ENCODE results near the gene PIEZO1.
"Not testable (repeated sequence)": the region's sequence is repeated elsewhere in the genome, so short reads cannot be mapped to it uniquely, and the experiment has no call there.

PIEZO1 gene

DNA sequence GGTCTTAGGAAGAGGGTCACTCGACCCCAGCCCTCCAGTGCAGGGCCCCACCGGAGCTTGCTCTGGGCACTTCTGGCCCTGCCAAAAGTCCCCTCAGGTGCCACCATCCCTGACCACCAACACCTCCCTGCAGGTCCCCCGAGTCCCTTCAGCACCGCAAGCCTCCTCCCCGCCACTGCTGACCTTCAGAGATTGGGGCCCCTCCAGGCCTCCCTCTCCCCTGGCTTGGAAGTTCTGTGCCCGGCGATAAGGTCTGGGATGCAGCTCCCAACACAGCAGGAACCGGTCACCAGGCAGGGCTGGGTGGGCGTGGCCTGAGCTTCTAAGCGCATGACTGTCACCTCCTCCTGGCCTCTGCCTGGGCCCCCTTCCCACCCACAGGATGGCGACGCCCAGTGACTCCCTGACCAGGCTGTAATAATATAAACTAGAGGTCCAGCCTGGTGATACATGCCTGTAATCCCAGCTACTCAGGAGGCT is 11.2 kb downstream of the PIEZO1 start:
- ATAC-seq (ENCODE audit: low read depth), result no peak
- no peak overlapping the region for H3K4me3 Mint-ChIP-seq
- no peaks in the 10 kb centered on the region for H3K36me3 Mint-ChIP-seq
- no peaks in the 10 kb centered on the region for H3K9me3 Mint-ChIP-seq
- no peak for DNase-seq (ENCODE audit: low spot score in 2 of 2)
- H3K27ac Mint-ChIP-seq, result no peak overlapping the region
- peaks cover 14% of the 10 kb centered on the region for H3K4me1 Mint-ChIP-seq
- no peaks in the 10 kb centered on the region for H3K27me3 Mint-ChIP-seq

DNA sequence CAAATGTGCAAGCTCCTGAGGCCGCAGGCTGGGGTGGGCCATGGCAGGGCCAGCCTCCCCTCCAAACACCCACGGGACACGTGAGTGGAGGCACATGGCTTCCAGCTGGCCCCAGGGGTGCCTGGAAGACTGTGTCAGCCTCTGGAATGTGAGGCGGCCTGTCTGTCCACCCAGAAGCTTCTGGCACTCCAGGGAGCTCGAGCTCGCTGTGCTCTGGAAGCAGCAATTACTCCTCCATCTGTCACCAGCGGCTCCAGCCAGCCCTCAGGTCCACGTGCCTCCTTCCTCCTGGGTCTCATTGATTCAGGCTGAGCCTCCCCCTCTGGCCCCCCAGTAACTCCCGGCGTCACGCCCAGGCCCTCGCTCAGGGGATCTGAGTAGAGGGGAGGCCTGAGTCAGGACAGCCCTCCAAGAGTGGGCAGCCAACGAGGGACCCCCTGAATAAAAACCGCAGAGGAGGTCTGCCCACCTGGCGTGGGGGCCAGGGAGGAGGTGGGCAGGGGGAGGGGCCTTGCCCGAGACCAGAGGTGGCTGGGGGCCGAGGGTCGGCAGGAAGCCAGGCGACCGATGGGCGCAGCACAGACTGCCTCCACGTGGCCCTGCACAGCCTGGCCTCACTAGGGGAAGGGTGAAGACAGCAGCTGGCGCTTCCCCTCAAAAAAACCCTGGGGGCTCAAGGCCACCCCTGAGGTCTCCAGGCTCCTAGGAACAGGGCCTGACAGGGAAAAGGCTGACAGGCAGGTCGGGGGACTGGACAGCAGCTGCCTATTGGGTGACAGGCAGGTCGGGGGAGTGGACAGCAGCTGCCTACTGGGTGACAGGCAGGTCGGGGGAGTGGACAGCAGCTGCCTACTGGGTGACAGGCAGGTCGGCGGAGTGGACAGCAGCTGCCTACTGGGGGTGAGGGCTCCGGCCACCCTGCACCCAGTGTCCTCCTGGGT is 11.9 kb downstream of the PIEZO1 start:
- ATAC-seq (ENCODE audit: low read depth) (no peak), DNase-seq (ENCODE audit: low spot score in 2 of 2) (no peak)
- Mint-ChIP-seq H3K27me3 (no peaks in the 10 kb centered on the region), H3K4me3 (no peak overlapping the region), H3K36me3 (no peaks in the 10 kb centered on the region), H3K4me1 (peaks cover 14% of the 10 kb centered on the region), H3K27ac (no peak overlapping the region), H3K9me3 (no peaks in the 10 kb centered on the region)

- H3K4me1 Mint-ChIP-seq, result peaks cover 23% of the 10 kb centered on the region
- not testable (repeated sequence) for H3K9me3 Mint-ChIP-seq; DNase-seq (ENCODE audit: low spot score in 2 of 2); H3K4me3 Mint-ChIP-seq; H3K27me3 Mint-ChIP-seq; ATAC-seq (ENCODE audit: low read depth); H3K36me3 Mint-ChIP-seq; H3K27ac Mint-ChIP-seq
Observed at GRCh38 chr16:88771781-88772180, 13.2 kb downstream of the PIEZO1 start.

GRCh38 chr16:88771294-88771772 is 13.7 kb downstream of the PIEZO1 start:
- Mint-ChIP-seq H3K4me3 (no peak overlapping the region), H3K27ac (no peak overlapping the region), H3K9me3 (no peaks in the 10 kb centered on the region), H3K27me3 (no peaks in the 10 kb centered on the region), H3K4me1 (peaks cover 23% of the 10 kb centered on the region), H3K36me3 (no peaks in the 10 kb centered on the region)
- DNase-seq (ENCODE audit: low spot score in 2 of 2) (no peak), ATAC-seq (ENCODE audit: low read depth) (no peak)

GRCh38 chr16:88770461-88771293 is 14.3 kb downstream of the PIEZO1 start:
- H3K36me3 Mint-ChIP-seq, result no peaks in the 10 kb centered on the region
- peaks cover 25% of the 10 kb centered on the region for H3K4me1 Mint-ChIP-seq
- no peak overlapping the region for H3K4me3 Mint-ChIP-seq
- H3K27ac Mint-ChIP-seq, result no peak overlapping the region
- H3K9me3 Mint-ChIP-seq, result no peaks in the 10 kb centered on the region
- DNase-seq (ENCODE audit: low spot score in 2 of 2) (no peak), ATAC-seq (ENCODE audit: low read depth) (no peak)
- no peaks in the 10 kb centered on the region for H3K27me3 Mint-ChIP-seq

- peak; percentile 78 for ATAC-seq (ENCODE audit: low read depth)
- peak overlapping the region; percentile 24 for H3K4me3 Mint-ChIP-seq
- peak overlapping the region; percentile 28 for H3K27ac Mint-ChIP-seq
- peaks cover 23% of the 10 kb centered on the region for H3K4me1 Mint-ChIP-seq
- H3K36me3 Mint-ChIP-seq, result no peaks in the 10 kb centered on the region
- no peaks in the 10 kb centered on the region for H3K27me3 Mint-ChIP-seq
- peak; percentile 36 to 55 for DNase-seq (ENCODE audit: low spot score in 2 of 2)
- no peaks in the 10 kb centered on the region for H3K9me3 Mint-ChIP-seq
Observed at GRCh38 chr16:88769617-88770460, 15.2 kb downstream of the PIEZO1 start.

DNA sequence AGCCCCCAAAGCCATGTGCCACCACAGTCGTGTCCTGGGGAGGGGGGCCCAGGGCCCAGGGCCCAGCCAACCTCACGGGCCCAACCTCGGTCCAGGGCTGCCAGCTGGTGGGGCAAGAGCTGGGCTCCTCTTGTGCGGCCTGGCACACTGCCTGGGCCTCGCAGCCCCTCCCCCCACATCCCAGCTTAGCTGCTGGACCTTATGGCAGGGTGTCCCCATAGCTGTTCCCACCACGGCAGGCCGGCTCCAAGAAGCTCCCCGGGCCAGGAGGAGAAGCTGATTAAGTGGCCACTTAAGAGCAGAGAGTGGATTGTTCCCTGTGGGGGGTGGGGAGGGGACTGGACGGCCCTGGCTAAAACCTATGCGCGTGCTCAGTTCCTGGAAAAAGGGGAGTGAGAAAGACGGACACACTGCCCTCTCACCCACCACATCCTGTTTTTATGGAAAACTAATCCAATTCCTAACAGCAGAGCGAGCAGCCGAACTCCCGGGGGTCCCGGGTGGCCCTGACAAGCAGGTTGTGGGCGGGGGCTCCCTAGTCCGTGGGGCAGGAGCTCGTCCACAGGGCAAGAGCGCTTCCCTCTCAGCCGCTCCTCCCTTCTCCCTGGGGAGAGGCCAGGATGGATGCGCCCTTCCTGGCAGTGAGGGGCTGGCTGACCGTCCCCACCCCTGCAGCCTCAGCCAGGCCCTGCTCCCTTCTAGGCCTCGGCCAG is 16.8 kb downstream of the PIEZO1 start:
- Mint-ChIP-seq H3K36me3 (peaks cover 1% of the 10 kb centered on the region), H3K4me3 (no peak overlapping the region), H3K27ac (peak overlapping the region; percentile 79), H3K4me1 (peaks cover 26% of the 10 kb centered on the region), H3K27me3 (no peaks in the 10 kb centered on the region), H3K9me3 (no peaks in the 10 kb centered on the region)
- no peak for DNase-seq (ENCODE audit: low spot score in 2 of 2)
- ATAC-seq (ENCODE audit: low read depth), result no peak

DNA sequence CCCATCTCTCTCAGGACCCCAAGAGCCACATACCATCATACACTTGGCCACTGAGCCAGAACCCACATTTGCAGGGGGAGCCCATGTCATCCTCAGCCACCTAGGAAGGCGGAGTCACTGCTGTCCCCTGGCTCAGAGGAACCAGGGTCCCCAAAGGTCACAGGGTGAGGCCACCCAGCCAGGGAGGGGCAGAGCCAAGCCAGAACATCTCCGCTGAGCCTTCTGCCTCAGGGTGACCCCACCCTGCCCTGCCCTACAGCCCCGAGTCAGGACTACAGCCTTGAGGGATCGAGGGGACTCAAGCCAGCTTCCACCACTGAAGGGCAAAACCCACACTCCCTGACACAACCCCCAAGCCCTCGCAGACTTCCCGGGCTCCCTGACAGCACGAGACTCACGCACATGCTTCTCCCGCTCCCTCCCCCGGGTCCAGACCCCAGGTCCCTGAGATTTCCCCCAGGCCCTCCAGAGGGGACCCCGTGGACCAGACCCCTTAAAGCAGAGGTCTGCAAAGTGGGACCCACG is 17.4 kb downstream of the PIEZO1 start:
- Mint-ChIP-seq H3K27ac (peak overlapping the region; percentile 79), H3K4me3 (peak overlapping the region; percentile 54), H3K36me3 (peaks cover 1% of the 10 kb centered on the region), H3K9me3 (no peaks in the 10 kb centered on the region), H3K4me1 (peaks cover 26% of the 10 kb centered on the region), H3K27me3 (no peaks in the 10 kb centered on the region)
- ATAC-seq (ENCODE audit: low read depth) (no peak), DNase-seq (ENCODE audit: low spot score in 2 of 2) (no peak)

DNA sequence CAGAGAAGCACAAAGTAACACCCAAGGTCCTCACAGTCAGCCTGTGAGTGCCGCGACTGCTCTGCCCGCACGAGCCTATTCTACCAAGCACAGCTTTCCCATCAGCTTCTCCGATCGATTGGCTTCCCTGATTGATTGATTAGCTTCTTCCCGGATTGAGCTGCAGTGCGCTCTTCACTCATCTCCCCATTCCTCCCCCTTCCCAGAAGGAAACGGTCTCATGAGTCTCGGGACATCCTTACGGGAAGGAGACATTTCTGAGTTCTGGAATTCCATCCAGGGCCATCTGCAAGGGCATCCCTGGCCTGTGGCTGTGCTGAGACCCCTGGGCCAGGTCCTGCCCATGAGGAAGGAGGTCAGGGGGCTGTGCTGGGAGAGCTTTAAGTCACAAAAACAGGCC is 18.0 kb downstream of the PIEZO1 start:
- DNase-seq (ENCODE audit: low spot score in 2 of 2) (no peak), ATAC-seq (ENCODE audit: low read depth) (no peak)
- Mint-ChIP-seq H3K36me3 (peaks cover 1% of the 10 kb centered on the region), H3K4me1 (peaks cover 28% of the 10 kb centered on the region), H3K9me3 (no peaks in the 10 kb centered on the region), H3K27me3 (no peaks in the 10 kb centered on the region), H3K27ac (peak overlapping the region; percentile 79), H3K4me3 (peak overlapping the region; percentile 54)

DNA sequence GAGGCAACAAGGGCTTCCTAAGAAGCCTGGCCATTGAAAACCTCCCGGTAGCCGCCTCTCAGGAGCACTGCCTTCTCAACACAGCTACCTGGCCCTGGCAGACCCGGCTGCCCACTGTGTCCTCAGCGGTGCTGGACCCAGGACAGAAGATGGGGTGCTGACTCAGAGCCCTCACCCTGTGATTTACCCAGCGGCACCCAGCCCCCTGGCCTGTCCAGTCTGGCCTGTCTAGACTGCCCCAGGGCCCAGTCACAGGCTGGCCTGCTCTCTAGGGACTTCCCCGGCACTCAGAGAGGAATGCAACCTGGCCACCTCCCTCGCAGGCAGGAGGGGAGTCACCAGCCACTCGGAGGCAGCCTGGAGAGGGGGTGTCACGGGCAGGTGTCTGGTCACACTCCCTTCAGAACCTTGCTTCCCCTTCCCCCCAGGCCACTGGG is 20.1 kb downstream of the PIEZO1 start:
- no peak overlapping the region for H3K4me3 Mint-ChIP-seq
- peaks cover 28% of the 10 kb centered on the region for H3K4me1 Mint-ChIP-seq
- no peak overlapping the region for H3K27ac Mint-ChIP-seq
- no peaks in the 10 kb centered on the region for H3K27me3 Mint-ChIP-seq
- DNase-seq (ENCODE audit: low spot score in 2 of 2) (no peak), ATAC-seq (ENCODE audit: low read depth) (no peak)
- H3K9me3 Mint-ChIP-seq, result no peaks in the 10 kb centered on the region
- peaks cover 1% of the 10 kb centered on the region for H3K36me3 Mint-ChIP-seq

GRCh38 chr16:88764080-88764479 is 20.9 kb downstream of the PIEZO1 start:
- H3K4me1 Mint-ChIP-seq, result peaks cover 22% of the 10 kb centered on the region
- H3K36me3 Mint-ChIP-seq, result peaks cover 1% of the 10 kb centered on the region
- ATAC-seq (ENCODE audit: low read depth) (no peak), DNase-seq (ENCODE audit: low spot score in 2 of 2) (no peak)
- no peaks in the 10 kb centered on the region for H3K9me3 Mint-ChIP-seq
- H3K27me3 Mint-ChIP-seq, result no peaks in the 10 kb centered on the region
- H3K4me3 Mint-ChIP-seq, result no peak overlapping the region
- H3K27ac Mint-ChIP-seq, result no peak overlapping the region

DNA sequence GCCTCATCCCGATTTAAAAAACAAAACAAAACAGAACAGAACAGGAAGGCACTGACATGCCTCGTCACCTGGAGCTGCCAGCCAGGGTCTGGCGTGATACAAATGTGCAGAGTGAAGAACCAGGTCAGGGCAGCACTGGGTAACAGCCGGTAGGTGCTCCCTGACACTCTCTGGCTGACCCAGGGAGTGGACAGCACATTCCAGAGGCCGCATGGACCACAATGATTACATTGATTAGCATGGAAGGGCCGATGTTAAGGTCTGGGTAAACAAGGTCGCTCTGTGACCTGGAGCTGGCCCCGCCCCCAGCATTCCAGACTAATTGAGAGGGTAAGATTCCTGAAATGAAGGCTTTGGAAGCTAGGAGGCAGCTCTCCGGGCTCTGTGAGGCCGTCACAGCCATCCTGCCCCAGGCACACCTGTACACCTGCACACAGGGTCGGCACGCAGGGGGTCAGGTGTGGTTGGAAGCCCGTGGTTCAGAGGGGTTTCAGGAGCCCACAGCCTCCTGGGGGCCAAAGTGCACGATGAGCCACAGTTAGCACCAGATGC is 21.4 kb downstream of the PIEZO1 start:
- ATAC-seq (ENCODE audit: low read depth) (no peak), DNase-seq (ENCODE audit: low spot score in 2 of 2) (no peak)
- no peaks in the 10 kb centered on the region for H3K27me3 Mint-ChIP-seq
- H3K27ac Mint-ChIP-seq, result no peak overlapping the region
- no peak overlapping the region for H3K4me3 Mint-ChIP-seq
- H3K4me1 Mint-ChIP-seq, result peaks cover 23% of the 10 kb centered on the region
- H3K36me3 Mint-ChIP-seq, result peaks cover 5% of the 10 kb centered on the region
- H3K9me3 Mint-ChIP-seq, result no peaks in the 10 kb centered on the region

Measured in memory B cell (primary cell).